H1 (cell line): Measurements from ENCODE around the gene FGD4. TPM values are rescaled to one million over a fixed set of nuclear protein-coding genes. Genes with fewer than 3 reads are reported as not detected.

Experiments used
- EP300 ChIP-seq, 2 experiments: IDR thresholded peaks; 1 replicate in 1 of 2; 2 replicates in 1 of 2; pipeline ENCODE4 v1.6.1; 2011 to 2012; ENCODE audit warnings: low read depth in 2 of 2, low read length in 2 of 2, mild to moderate bottlenecking in 2 of 2, borderline replicate concordance in 1 of 2, inconsistent platforms in 1 of 2, moderate library complexity in 1 of 2
- HDAC6 ChIP-seq: IDR thresholded peaks from one replicate; pipeline ENCODE4 v1.7.1; 2012; ENCODE audit warnings: low read depth, mild to moderate bottlenecking, inconsistent platforms, low read length, moderate library complexity
- SIX5 ChIP-seq: IDR thresholded peaks from 2 replicates; pipeline ENCODE4 v1.6.1; 2011; ENCODE audit warnings: mild to moderate bottlenecking, low read depth, low read length
- SP1 ChIP-seq: IDR thresholded peaks from 2 replicates; pipeline ENCODE4 v1.6.1; 2011; ENCODE audit warnings: low read depth, low read length
- SRF ChIP-seq: IDR thresholded peaks from 2 replicates; pipeline ENCODE4 v1.6.1; 2011; ENCODE audit warnings: mild to moderate bottlenecking, low read depth, low read length, moderate library complexity
- polyA plus RNA-seq, 7 experiments: library from polyadenylated mRNA; depleted of rRNA in 3 of 7; stranded (reverse) in 5 of 7; unstranded in 2 of 7; fragments of >200 nt in 5 of 7; fragments of 200-250 nt in 2 of 7; gene quantifications; 1 replicate in 5 of 7; 2 replicates in 1 of 7; 4 replicates in 1 of 7; pipeline versions ENCODE4 v1.2.1 to v1.2.3, GENCODE V29; 2011 to 2013; ENCODE audit warnings: missing spikeins in 2 of 7, mixed read lengths in 2 of 7
- total RNA-seq: library from RNA; stranded (reverse); fragmentation: NEBNext Ultra II Directional; extraction: Animal tissue kit (Norgen Biotek cat#: 25700); gene quantifications from 2 replicates; pipeline ENCODE4 v1.2.1, GENCODE V29; 2021

The FGD4 gene
- total and polyA plus RNA-seq, 2 of the 8 experiments (the other 6 are each of a cell fraction or from before 2014, with no cell fraction given) = 8.5 to 48.2 TPM

GRCh38 chr12:32589165-32589865, 190.0 kb downstream of the FGD4 start (continued):
- TF ChIP-seq EP300 (IDR thresholded peaks at IDR 0.05; ENCODE audit: borderline replicate concordance in 1 of 2, low read depth in 2 of 2, low read length in 2 of 2) (no peak), SIX5 (no peak), SRF (no peak), SP1 (no peak), HDAC6 (no peak)
